CD4-positive, alpha-beta T cell treated with Interleukin-10 for 1 hour (primary cell): ENCODE measurements around the gene HOXB7.

Source experiments
- DNase-seq: peaks from one replicate; pipeline ENCODE4 v3.0.0-alpha.2; 2020

The HOXB7 gene

DNA sequence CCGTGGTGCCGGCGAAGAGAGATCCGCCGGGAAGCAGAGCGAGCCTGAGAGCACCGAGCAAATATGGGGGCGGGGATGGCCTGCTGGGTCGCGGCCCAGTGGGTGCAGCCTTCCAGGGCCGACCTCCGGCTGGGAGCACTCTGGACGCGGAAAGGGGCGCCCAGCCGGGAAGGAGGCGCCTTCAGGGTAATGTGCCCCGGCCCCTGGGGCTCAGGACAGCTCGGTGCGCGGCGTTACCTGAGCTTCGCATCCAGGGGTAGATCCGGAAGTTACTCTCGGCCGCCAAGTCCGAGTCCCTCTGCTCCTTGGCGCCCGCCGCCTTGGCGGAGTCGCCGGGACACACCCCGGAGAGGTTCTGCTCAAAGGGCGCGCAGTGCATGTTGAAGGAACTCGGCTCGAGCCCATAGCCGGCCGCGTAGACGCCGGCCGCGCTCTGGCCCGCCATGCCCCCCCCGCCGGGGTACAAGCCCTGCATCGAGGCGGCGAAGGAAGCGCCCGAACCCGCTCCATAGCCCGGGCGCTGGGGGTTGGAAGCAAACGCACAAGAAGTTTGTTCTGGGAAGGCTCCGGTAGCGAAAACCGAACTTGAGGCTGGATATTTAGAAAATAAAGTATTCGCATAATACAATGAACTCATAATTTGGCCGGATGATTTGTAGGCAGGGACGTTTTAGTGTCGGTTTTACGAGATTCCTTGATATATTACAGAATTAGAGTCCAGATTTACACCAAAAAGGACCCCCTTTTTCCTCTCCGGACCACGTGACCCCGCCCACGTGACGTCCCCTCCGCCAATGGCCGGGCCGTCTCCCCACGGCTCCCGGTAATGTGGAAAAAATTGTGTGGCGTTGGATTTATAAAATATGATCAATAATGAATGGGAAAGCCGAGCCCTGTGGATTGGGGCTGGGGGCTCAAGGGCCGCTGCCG, at the start of gene HOXB7:
Gene HOXB7, minus strand, starts transcription at position 736 of the 930 bp plus-strand sequence. Its CDS starts 99 bp downstream, at position 637.
- peak; percentile 65 for DNase-seq

DNA sequence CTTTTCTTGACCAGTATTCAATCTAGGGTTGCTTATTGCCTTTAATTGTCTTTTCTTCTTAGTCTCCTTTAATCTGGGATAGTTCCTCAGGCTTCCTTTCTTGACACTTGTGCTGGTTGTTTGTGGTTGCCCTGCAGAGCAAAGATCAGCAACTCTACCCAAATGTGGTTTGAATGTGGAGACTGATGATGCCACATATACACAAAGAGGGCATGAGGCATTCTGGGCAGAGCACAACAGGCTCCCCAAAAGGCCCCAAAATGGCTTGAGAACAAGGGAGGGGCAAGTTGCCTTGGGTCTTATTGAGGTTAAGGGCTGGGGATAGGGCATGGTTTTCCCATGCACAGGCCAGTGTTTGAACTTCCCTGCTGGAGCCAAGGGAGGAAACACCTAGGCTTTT, 45.1 kb upstream of the HOXB7 start:
- no peak for DNase-seq

GRCh38 chr17:48649741-48650140, 38.9 kb upstream of the HOXB7 start:
- no peak for DNase-seq

- no peak for DNase-seq
These were observed 37.1 kb upstream of the HOXB7 start for GRCh38 chr17:48647963-48648245.

DNA sequence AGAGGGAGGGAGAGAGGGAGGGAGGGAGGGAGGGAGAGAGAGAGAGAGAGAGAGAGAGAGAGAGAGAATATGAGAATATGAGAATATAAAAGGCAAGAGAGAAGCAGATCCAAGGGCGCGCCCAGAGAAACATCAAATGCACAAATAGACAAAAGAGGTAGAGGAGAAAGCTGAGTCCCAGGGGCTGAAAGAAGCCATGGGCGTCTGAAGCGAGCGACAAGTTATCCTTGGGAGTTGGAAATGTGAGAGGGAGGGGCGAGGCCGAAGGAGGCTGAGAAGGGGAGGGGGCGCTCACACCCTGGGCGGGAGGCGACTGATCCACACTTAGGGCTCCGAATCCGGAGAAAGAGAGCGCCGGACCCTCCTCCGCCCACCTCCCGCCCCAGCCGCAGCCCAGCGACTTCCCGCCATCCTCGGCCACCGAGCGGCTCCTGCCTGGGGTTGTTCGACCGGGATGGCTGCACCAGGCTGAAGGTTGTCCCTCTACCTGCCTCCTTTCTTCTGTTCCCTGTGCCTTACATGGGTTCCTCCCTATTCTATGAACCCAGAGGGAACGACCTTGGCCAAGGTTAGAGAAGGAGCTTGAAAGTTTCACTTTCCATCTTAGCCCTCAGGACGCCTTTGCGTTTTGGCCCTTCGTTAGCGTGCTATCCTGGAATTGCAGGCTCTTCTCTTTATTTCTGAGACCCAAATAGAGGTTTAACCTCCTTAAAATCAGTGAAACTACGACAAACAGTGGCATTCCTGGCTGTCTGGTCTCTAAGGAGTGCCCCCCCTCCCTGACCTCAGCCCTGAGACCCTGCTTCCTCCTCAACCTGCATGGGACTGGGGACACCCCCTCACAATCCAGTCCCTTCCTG, 36.5 kb upstream of the HOXB7 start:
- no peak for DNase-seq

GRCh38 chr17:48646183-48647102, 35.6 kb upstream of the HOXB7 start:
- peak; percentile 47 for DNase-seq

- no peak for DNase-seq
These were observed 34.9 kb upstream of the HOXB7 start for GRCh38 chr17:48645639-48646182.

- DNase-seq = no peak
These were observed 34.2 kb upstream of the HOXB7 start for GRCh38 chr17:48644910-48645557.

- DNase-seq = no peak
These were observed 33.3 kb upstream of the HOXB7 start for GRCh38 chr17:48644159-48644558.

- DNase-seq = no peak
These were observed 32.8 kb upstream of the HOXB7 start for GRCh38 chr17:48643697-48644012.

DNA sequence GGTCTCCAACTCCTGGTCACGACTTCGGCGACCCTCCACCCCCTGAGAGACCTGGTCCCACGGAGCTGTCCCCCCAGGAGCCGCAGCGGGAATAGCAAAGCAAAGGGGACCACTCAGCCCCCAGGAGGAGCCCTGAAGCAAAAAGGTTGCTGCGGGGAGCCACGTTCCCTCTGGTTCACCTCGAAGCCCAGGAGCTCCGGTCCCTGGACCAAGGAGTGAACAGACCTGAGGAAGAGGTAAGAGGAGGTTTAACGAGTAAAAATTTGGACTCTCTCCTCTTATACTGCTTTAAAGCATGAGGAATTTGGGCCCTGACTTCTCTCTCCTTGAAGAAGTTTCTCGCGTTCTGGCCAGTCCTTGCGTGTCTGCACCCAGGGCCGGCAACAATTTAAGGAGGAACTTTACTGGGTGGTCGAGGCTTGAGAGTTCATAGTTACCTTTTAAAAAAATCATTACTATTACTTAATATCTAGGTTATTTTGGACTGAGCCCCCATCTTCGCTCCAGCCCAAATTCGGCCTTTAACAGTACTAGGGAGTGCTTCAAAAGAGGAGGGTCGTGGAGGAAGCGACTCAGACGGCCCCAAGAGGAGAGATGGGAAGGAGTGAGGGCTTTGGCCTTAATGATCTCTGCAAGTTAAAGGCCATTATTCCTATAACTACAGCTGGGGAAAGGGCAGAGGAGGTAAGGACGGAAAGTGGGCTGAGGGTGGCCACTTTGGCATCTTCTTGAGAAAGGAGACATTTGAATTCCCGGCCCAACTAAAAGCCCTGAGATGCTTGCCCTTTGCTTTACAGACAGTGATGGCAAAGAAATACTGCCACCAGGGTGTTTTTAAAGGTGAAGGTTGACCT, 32.3 kb upstream of the HOXB7 start:
- DNase-seq = no peak

- no peak for DNase-seq
These were observed 31.4 kb upstream of the HOXB7 start for GRCh38 chr17:48642059-48642842.

- no peak for DNase-seq
These were observed 30.8 kb upstream of the HOXB7 start for GRCh38 chr17:48641541-48642058.

- DNase-seq = no peak
These were observed 30.0 kb upstream of the HOXB7 start for GRCh38 chr17:48640858-48641180.

- no peak for DNase-seq
These were observed 29.4 kb upstream of the HOXB7 start for GRCh38 chr17:48639982-48640857.

DNA sequence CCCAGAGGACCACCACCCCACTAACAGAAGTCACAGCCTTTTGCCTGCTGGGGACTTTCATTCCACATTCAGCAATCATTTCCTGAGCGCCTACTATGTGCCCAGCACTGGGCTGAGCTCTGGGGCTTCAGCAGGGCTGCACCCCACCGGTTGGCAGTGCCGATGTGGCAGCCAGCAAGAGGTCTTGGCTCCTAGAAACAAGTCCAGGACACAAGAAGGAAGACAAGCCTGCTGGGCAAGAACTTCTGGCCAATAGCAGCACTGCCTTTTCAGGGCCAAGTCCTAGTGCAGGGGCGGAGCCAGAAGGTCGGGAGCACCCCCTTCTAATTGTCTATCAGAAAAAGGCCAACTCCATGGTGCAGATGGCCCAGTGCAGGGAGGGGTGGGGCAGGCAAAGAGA, 28.3 kb upstream of the HOXB7 start:
- DNase-seq = no peak

GRCh38 chr17:48637323-48638260, 26.8 kb upstream of the HOXB7 start:
- DNase-seq = no peak
